AG04450 (cell line): Measurements from ENCODE around the gene TCL1B. TPM values are rescaled to one million over a fixed set of nuclear protein-coding genes. Genes with fewer than 3 reads are reported as not detected.

Experiments used
- CTCF ChIA-PET: fragments of 300-600, 350-600 bp; formaldehyde crosslinking; extraction: SDS; loops from one replicate; lab custom pipeline; 2022; ENCODE audit warnings: antibody characterized with exemption, inconsistent platforms; lab: Charles Lee
- POLR2A ChIA-PET: fragments of 350-600 bp; formaldehyde crosslinking; extraction: SDS; loops from one replicate; lab custom pipeline; 2021; ENCODE audit warnings: antibody characterized with exemption, inconsistent platforms; lab: Yijun Ruan, JAX
- DNase-seq: peaks from one replicate; pipeline ENCODE4 v3.0.0-alpha.2; 2011; ENCODE audit warnings: low read depth, low spot score
- H3K27ac ChIP-seq: one replicate; pipeline ENCODE4 v1.5.1; 2012; ENCODE audit warnings: low read depth, low read length, control low read depth
- H3K27me3 ChIP-seq: one replicate; pipeline ENCODE4 v1.6.0; 2012; ENCODE audit warnings: low read length; ENCODE audit not compliant: control insufficient read depth, insufficient read depth
- H3K4me3 ChIP-seq: 2 replicates; pipeline ENCODE4 v1.5.1; 2011; ENCODE audit warnings: mild to moderate bottlenecking, low read depth, low read length, control low read depth
- H3K9me3 ChIP-seq: 2 replicates; pipeline ENCODE4 v1.5.1; 2012; ENCODE audit warnings: low read length; ENCODE audit not compliant: control insufficient read depth, insufficient read depth
- polyA plus RNA-seq: library from polyadenylated mRNA; depleted of rRNA; stranded (reverse); fragments of >200 nt; gene quantifications from 2 replicates; pipeline ENCODE4 v1.2.3, GENCODE V29; 2011
- TF ChIP-seq, protein P1 (sequence below): IDR thresholded peaks from 2 replicates; pipeline ENCODE4 v1.5.1; 2011; ENCODE audit warnings: low read depth, low read length, control low read depth, inconsistent platforms

The TCL1B gene
- polyA plus RNA-seq, 1 experiment: not detected

DNA sequence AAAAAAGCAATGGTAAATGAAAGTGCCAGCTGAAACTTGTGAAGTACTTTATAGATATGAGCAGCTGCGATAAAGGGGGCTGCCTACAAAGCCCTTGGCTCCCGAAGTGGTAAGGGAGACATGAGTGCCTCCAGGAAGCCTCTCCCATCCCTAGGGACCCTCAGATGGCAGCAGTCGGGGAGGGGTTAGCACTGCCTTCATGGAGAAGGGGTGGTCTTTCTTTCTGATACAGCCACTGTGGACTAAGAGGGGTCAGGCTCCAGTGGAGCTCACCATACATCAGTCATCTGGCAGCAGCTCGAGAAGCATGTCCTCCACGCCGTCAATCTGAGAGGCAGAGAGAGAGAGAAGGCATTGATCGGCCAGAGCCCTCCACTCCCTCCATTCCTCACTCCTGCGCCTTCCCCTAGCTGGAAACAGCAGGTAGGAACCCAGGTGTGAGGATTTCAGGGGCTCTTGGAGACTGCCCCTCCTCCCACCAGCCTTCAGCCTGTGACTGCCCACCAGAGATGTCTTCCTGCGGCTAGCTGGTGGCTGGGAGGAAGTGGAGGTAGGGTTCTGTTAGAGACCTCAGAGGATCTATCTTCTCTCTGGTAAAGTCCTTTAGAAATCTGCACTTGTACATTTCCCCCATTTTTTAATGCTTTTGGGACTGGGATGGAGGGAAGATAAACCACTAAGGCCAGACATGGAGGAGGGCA is 25.4 kb downstream of the TCL1B start:
- CTCF ChIA-PET: no interaction called here
- no peak overlapping the region for H3K27ac ChIP-seq
- H3K9me3 ChIP-seq: peaks cover 9% of the 10 kb centered on the region; the same call in 1 of the 2 replicates
- no peak overlapping the region for H3K4me3 ChIP-seq
- DNase-seq: no peak
- H3K27me3 ChIP-seq: peaks cover 4% of the 10 kb centered on the region
- TF ChIP-seq, protein P1, sequence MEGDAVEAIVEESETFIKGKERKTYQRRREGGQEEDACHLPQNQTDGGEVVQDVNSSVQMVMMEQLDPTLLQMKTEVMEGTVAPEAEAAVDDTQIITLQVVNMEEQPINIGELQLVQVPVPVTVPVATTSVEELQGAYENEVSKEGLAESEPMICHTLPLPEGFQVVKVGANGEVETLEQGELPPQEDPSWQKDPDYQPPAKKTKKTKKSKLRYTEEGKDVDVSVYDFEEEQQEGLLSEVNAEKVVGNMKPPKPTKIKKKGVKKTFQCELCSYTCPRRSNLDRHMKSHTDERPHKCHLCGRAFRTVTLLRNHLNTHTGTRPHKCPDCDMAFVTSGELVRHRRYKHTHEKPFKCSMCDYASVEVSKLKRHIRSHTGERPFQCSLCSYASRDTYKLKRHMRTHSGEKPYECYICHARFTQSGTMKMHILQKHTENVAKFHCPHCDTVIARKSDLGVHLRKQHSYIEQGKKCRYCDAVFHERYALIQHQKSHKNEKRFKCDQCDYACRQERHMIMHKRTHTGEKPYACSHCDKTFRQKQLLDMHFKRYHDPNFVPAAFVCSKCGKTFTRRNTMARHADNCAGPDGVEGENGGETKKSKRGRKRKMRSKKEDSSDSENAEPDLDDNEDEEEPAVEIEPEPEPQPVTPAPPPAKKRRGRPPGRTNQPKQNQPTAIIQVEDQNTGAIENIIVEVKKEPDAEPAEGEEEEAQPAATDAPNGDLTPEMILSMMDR: no peak
- POLR2A ChIA-PET: no interaction called here

DNA sequence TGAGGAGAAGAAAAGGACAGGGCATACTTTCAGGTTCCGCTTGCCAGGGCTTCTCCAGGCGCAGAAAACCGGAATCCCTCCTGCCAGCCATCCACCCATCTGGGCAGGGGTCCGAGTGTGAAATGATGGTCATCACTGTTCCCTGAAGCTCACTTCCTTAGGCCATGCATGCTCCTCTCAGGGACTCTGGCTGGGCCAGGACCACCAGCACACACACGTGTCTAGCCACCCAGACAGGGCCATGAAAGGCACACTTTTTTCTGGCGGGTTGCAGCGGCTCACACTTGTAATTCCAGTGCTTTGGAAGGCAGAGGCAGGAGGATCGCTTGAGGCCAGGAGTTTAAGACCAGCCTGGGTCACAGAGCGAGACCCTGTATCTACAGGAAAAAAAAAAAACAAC is 26.2 kb downstream of the TCL1B start:
- CTCF ChIA-PET: no interaction called here
- H3K27me3 ChIP-seq: peaks cover 4% of the 10 kb centered on the region
- no peak for DNase-seq
- TF ChIP-seq, protein P1: no peak
- H3K9me3 ChIP-seq: peaks cover 9% of the 10 kb centered on the region; the same call in 1 of the 2 replicates
- no peak overlapping the region for H3K4me3 ChIP-seq
- POLR2A ChIA-PET: no interaction called here
- no peak overlapping the region for H3K27ac ChIP-seq

DNA sequence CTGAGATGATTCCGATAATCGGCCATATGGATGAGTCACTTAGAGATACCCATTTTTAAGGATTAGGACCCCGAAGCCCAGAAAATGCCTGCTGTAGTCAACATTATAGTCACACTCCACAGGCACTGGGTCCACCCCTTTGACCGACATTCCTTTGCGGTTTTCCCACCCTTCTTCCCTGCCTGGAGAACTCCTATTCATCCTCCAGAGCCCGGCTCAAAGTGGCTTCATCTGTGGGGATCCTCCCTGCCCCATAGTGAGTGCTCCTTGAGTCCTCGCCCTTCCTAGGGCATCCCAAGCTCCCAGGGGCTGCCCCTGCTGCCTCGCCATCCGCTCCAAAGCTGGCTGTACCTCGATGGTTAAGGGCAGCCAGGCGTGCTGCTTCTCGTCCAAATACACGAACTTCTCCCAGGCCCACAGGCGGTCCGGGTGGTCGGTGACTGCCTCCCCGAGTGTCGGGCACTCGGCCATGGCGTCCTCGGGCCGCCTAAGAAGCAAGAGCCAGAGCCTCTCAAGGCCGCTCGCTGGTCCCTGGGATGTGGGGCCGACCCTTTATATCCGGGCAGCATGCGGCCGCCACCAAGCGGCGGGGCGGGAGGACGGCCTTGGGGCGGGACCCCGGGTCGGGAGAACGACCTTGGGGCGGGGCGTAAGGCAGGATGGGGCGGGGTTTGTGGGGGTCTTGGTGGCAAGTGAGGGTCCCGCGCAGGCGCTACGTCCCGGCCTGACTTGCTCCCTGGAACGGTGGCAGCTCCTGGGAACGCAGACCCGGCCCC is 27.6 kb downstream of the TCL1B start, which contains the start of gene TCL1A:
TCL1A (minus strand) TSS at position 530 of the 776 bp plus-strand sequence; CDS start at position 471, 59 bp downstream.
- DNase-seq: no peak
- peaks cover 4% of the 10 kb centered on the region for H3K27me3 ChIP-seq
- H3K9me3 ChIP-seq: peaks cover 9% of the 10 kb centered on the region; the same call in 1 of the 2 replicates
- ChIA-PET POLR2A (no interaction called here), CTCF (no interaction called here)
- H3K27ac ChIP-seq: no peak within 1 kb of the TSS
- no peak within 1 kb of the TSS for H3K4me3 ChIP-seq
- TF ChIP-seq, protein P1: no peak

DNA sequence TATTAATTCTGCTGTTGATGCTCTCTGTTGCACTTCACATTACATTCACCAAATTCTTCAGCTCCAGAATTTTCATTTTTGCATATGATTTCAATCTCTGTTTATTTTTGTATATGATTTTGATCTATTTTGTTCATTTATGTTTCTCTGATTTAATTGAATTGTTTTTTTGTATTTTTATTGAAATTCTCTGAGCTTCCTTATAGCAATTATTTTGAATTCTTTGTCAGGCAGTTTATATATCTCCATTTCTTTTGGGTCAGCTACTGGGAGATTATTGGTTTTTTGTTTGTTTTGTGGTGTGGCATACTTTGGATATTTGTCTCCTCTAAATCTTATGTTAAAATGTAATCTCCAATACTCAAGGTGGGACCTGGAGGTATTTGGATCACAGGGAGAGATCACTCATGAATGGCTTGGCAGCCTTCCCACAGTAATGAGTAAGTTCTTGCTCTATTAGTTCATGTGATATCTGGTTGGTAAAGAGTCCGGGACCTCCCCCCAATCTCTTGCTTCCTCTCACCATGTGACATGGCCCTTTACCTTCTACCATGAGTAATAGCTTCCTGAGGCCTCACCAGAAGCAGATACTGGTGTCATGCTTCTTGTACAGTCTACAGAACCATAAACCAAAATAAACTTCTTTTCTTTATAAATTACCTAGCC is 36.4 kb downstream of the TCL1B start:
- ChIA-PET CTCF (no interaction called here), POLR2A (no interaction called here)
- no peak overlapping the region for H3K4me3 ChIP-seq
- no peak for DNase-seq
- H3K9me3 ChIP-seq: no peaks in the 10 kb centered on the region
- TF ChIP-seq, protein P1: no peak
- H3K27me3 ChIP-seq: no peaks in the 10 kb centered on the region
- H3K27ac ChIP-seq: no peak overlapping the region
